ENCODE results near the gene ADRA2B.

ADRA2B gene

GRCh38 chr2:96111257-96111640 is 5.1 kb downstream of the ADRA2B start:
- no peak overlapping the region for H3K4me3 ChIP-seq (replicated peaks; ENCODE audit: low read depth, low read length)
- no peak for TF ChIP-seq CTCF (IDR thresholded peaks at IDR 0.05; ENCODE audit: low read length, missing control alignments)
- no peak for DNase-seq (ENCODE audit: low read depth)

GRCh38 chr2:96110621-96111256 is 5.6 kb downstream of the ADRA2B start:
- TF ChIP-seq CTCF (IDR thresholded peaks at IDR 0.05; ENCODE audit: low read length, missing control alignments): no peak
- no peak overlapping the region for H3K4me3 ChIP-seq (replicated peaks; ENCODE audit: low read depth, low read length)
- DNase-seq (ENCODE audit: low read depth): no peak

DNA sequence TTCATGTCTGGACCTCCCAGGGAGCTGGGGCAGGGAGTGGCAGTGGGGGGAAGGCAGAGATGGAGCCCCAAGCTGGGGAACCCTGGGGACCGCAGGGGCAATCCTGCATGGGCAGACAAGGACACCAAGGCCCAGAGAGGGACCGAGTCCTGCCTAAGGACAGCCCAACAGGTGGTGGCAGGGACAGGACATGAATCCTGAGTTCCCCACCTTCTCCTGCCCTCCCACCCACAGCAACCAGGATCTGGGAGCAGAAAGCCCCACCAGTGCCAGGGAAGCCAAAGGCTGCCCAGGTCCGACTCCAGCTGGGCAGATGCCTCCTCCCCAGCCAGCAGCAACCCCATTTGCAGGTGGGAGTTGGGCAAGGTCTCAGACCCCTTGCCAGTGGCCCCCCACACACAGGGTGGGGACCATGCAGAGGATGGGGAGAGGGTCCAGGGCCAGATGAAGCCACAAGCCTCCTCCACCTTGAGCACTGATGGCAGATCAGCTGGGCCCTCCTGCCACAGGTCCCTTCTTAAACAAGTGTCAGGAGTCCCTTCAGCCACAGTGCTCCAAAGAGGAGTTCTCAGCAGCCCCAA is 6.3 kb downstream of the ADRA2B start:
- no peak overlapping the region for H3K4me3 ChIP-seq (replicated peaks; ENCODE audit: low read depth, low read length)
- DNase-seq (ENCODE audit: low read depth): no peak
- TF ChIP-seq CTCF (IDR thresholded peaks at IDR 0.05; ENCODE audit: low read length, missing control alignments): no peak

- H3K4me3 ChIP-seq (replicated peaks; ENCODE audit: low read depth, low read length): no peak overlapping the region
- TF ChIP-seq CTCF (IDR thresholded peaks at IDR 0.05; ENCODE audit: low read length, missing control alignments): no peak
- no peak for DNase-seq (ENCODE audit: low read depth)
Observed at GRCh38 chr2:96109361-96109680, 7.0 kb downstream of the ADRA2B start.

DNA sequence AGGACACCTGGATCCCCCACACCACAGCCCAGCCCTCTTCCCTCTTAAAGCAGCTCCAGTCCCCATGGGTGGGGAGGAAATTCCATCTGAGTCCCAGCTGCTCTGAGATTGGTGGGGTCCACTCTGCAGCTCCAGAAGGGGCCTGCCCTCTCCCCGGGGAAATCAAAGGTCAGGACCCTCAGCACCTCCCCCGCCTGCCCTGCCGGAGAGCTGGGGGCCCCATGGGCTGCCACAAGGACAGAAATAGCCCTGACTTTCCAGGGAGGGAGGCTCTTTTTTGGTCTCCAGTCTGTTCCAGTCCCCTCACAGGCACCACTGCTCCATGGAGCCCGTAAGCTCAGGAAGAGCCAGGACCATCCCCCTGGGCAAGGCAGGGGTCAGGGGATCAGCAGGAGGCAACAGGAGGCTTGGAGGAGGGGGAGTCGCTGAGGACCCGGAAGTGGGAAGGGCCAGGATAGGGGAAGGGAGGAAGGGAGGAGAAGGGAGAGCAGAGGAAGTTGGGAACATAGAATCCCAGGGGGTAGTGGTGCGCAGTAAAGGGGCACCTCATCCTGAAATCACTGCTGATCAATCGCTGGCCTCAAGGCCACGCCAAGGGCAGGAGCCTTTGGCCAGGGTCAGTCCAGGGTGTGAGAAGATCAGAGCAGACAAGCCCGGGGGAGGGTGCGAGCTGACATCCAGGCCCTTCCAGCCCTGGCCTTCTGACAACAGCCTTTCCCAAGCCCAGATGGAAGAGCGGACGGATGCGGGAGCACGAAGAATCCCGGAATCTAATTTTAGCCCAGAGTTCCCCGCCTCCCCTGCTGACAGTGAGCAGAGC is 7.6 kb downstream of the ADRA2B start:
- no peak for DNase-seq (ENCODE audit: low read depth)
- H3K4me3 ChIP-seq (replicated peaks; ENCODE audit: low read depth, low read length): no peak overlapping the region
- TF ChIP-seq CTCF (IDR thresholded peaks at IDR 0.05; ENCODE audit: low read length, missing control alignments): no peak

DNA sequence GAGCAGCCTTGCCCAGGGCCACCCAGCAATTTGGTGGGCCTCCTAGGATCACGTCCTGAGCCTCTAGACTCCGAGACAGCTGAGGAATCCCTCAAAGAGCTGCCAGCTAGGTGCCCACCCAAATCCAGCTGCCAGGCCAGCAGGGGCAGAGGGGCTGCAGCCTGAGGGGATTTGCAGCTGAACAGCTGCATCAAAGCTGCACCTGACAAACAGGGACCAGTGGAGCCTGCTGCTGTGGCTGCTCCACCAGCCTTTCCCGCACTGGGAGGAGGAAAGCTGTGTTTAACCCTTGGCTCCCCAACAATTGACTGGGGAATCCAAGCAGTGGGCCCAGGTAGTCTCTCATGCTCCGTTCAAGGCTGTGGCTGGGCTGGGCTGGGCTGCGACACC is 8.2 kb downstream of the ADRA2B start:
- no peak for TF ChIP-seq CTCF (IDR thresholded peaks at IDR 0.05; ENCODE audit: low read length, missing control alignments)
- DNase-seq (ENCODE audit: low read depth): no peak
- no peak overlapping the region for H3K4me3 ChIP-seq (replicated peaks; ENCODE audit: low read depth, low read length)

All from fibroblast of pulmonary artery (primary cell).